HG03039 (cell line): ENCODE results near the gene SMIM10L2A.
"Not testable (repeated sequence)": the region's sequence is repeated elsewhere in the genome, so short reads cannot be mapped to it uniquely, and the experiment has no call there.

ENCODE experiments used
- ATAC-seq: cut with Tn5 transposase; IDR thresholded peaks from one replicate; pipeline ENCODE4 v1.9.1; 2021; ENCODE audit warnings: mild to moderate bottlenecking, moderate library complexity; ENCODE audit not compliant: unreplicated experiment

The SMIM10L2A gene

GRCh38 chrX:135421537-135421931 lies 210 bp upstream of the SMIM10L2A start:
- peak; percentile 87 for ATAC-seq

DNA sequence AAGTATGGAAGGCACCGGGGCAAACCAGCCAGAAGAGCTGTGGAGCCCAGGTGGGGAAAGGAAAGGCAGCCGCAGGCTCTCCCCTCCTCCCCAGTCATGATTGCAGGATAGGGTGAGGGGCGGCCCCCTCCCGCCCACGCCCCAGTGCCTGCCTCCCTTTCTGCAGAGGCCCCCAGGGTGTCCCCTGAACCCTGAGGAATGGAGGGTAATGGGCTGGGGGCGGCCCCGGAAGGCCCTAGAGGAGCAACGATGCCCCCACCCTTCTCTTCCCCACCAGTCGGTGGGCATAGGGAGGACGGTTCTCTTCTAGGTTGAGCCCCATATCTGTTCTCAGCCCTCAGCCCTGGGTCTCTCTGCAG lies 1.0 kb downstream of the SMIM10L2A start:
- not testable (repeated sequence) for ATAC-seq

GRCh38 chrX:135423173-135423864 lies 1.6 kb downstream of the SMIM10L2A start:
- ATAC-seq: not testable (repeated sequence)

DNA sequence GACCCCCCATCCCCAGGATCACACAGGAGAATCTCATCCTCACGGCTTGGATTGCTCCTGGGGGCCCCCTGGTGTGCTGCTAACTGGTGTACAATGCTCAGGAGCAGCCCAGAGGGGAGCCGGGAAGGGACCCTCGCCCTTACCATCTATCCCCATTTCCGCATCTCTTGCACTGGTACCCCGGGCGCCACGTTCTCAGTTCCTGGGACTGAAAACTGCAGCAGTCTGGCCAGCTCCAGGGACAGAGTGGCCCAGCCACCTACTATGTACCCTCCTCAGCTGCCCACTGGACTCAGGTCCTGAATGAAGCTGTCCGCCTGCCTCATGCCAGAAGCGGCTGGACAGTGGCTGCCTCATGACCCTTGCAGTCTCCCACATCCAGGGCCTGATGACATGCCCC lies 2.7 kb downstream of the SMIM10L2A start:
- ATAC-seq: no peak

DNA sequence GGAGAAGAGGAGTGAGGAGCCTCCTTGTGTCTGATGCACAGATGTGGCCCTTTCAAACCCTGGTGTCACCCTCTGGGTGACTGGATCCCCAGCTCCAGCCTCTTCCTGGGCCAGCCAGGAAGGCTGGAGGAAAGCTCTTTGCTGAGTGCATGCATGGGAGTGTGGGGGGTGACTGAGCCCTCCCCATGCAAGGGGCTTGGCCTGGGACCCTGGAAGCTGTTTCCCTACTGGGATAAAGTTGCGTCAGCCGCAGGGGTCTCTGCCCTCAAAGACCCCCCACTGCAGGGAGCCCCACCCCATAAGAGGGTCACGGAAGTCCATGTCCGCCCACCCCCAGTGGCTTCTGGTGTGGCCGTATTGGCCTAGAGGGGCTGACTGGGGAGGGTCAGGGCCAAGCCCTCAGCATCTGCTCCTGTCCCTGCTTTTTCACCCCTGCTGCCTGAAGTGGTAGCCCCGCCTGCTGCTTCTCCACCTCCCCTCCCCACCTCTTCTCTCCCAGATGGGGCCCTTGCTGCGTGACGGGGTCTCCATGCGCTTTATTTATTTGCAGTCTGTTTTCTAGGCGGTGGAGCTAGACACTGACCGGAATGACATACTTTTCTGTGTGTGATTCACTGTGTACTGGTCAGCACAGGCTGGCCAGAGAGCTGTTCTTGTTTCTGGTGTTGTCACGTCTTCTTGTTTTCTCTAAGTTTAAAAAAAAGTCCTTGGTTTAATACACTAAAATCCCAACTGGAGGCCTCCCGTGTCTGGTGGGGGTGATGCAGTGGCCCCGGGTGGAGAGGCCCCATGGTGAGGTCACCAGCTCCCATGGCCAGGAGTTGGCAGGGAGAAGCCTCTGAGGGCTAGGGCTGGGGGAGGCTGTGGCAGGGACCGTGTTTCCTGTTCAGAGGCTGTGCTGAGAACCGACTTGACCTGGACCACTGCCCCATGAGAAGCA lies 3.6 kb downstream of the SMIM10L2A start:
- no peak for ATAC-seq

DNA sequence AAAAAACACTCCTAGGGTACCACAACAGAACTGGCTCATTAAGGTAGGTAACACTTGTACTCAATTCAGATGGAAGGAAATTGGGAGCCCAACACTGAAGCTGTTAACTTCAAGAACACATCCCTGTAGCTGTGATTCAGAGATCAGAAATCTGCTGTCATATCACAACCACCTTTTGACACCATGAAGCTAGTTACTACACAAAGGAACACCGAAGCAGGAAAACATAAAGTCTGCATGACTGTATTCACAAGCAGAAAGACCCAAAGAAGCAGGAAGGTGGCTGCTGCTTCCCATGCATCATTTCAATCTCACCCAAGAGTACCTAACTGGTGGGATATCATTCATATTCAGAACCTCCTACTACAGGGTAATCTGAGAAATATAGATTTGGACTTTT lies 7.7 kb downstream of the SMIM10L2A start:
- ATAC-seq: no peak

- no peak for ATAC-seq
Observed at GRCh38 chrX:135431886-135432285, 10.1 kb downstream of the SMIM10L2A start.

GRCh38 chrX:135432453-135432852 lies 10.7 kb downstream of the SMIM10L2A start:
- ATAC-seq: no peak

GRCh38 chrX:135432881-135433521 lies 11.3 kb downstream of the SMIM10L2A start:
- ATAC-seq: no peak

DNA sequence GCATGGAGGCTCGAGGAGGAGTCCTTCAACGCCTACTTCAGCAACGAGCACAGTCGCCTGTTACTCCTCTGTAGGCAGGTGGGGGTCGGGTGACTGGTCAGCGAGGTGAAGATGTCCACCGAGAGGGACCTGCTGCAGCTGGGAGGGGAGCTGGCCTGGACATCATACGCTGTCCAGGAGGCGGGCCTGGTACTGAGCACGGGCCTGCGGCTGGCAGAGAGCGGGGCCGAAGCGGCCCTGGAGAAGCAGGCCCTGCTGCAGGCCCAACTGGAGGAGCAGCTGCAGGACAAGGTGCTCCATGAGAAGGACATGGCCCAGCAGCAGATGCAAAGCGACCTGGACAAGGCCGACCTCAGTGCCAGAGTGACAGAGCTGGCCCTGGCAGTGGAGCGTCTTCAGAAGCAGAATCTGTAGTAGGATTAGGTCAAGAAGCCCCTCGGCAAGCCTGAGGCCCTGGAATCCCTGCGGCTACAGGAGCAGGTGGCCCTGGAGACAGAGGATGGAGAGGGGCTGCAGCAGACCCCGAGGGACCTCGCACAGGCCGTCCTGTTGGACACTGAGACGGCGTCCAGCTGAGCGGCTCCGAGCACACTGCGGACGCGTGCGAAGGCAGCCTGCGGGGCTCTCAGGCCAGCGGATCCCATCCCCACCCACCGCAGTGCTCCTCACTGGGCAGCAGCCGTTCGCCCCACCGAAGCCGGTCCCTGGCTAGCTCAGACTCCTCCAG lies 11.9 kb downstream of the SMIM10L2A start:
- ATAC-seq: no peak

- ATAC-seq: no peak
Observed at GRCh38 chrX:135434258-135435138, 12.8 kb downstream of the SMIM10L2A start.

DNA sequence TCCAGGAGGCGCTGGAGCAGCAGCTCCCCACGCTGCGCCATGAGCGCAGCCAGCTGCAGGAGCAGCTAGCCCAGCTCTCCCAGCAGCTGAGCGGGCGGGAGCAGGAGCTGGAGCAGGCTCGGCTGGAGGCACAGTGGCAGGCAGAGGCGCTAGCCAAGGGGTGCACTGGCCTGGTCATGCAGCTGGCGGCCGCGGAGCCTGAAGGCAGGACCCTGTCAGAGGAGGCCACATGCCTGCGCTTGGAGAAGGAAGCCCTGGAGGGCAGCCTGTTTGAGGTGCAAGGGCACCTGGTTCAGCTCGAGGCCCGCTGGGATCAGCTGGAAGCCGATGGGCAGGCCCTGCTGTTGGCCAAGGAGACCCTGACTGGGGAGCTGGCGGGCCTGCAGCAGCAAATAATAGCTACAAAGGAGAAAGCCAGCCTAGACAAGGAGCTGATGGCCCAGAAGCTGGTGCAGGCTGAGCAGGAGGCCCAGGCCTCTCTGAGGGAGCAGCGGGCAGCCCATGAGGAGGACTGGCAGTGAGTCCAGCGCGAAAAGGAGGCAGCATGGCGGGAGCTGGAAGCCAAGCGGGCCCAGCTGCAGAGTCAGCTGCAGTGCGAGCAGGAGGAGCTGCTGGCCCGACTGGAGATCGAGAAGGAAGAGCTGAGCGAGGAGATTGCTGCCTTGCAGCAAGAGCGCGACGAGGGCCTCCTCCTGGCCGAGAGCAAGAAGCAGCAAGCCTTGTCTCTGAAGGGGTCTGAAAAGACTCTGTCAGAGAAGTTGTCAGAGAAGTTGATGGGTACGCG lies 13.6 kb downstream of the SMIM10L2A start:
- ATAC-seq: no peak

- no peak for ATAC-seq
Observed at GRCh38 chrX:135435933-135436332, 14.2 kb downstream of the SMIM10L2A start.

- ATAC-seq: no peak
Observed at GRCh38 chrX:135436456-135436855, 14.7 kb downstream of the SMIM10L2A start.

- ATAC-seq: no peak
Observed at GRCh38 chrX:135436966-135437866, 15.5 kb downstream of the SMIM10L2A start.

- ATAC-seq: no peak
Observed at GRCh38 chrX:135437867-135438733, 16.4 kb downstream of the SMIM10L2A start.

- ATAC-seq: no peak
Observed at GRCh38 chrX:135438734-135439043, 16.9 kb downstream of the SMIM10L2A start.
